Endothelial cell of umbilical vein (primary cell): ENCODE data around the gene ATXN7L1. TPM values are rescaled to one million over a fixed set of nuclear protein-coding genes. Genes with fewer than 3 reads are reported as not detected.

ENCODE experiments used
- BruUV-seq: library from RNA; stranded (reverse); fragments of 400-500 nt; replicated peaks from 2 replicates; lab custom pipeline; 2021; lab: Mats Ljungman, UMichigan
- CTCF ChIA-PET: fragments of 300-600, 350-600 bp; sonication (Branson Sonifier 250); formaldehyde crosslinking; loops from one replicate; lab custom pipeline; 2021; ENCODE audit warnings: antibody characterized with exemption, inconsistent platforms; lab: Charles Lee
- POLR2A ChIA-PET: fragments of 300-600, 350-600 bp; sonication (Branson Sonifier 250); formaldehyde crosslinking; loops from one replicate; lab custom pipeline; 2021; ENCODE audit warnings: antibody characterized with exemption, inconsistent platforms; lab: Charles Lee
- DNase-seq: peaks from one replicate; pipeline ENCODE4 v3.0.0-alpha.2; 2011; ENCODE audit warnings: low read depth, low spot score
- FAIRE-seq: peaks from 2 replicates; lab custom pipeline; 2011; peaks lifted over from hg19 to GRCh38; lab: Jason Lieb, UNC
- H2AFZ ChIP-seq: 2 replicates; pipeline ENCODE4 v1.6.0; 2012; ENCODE audit warnings: low read depth, low read length, control low read depth, inconsistent platforms
- H3K27ac ChIP-seq: 2 replicates; pipeline ENCODE4 v1.5.1; 2011; ENCODE audit warnings: low read depth, mild to moderate bottlenecking, control low read depth, low read length, moderate library complexity; ENCODE audit not compliant: insufficient read depth
- H3K27me3 ChIP-seq, 2 experiments: 2 replicates each; pipeline versions ENCODE4 v1.6.0 to v1.6.1; 2011; ENCODE audit warnings: low read length in 2 of 2, mixed read lengths in 1 of 2; ENCODE audit not compliant: control insufficient read depth in 2 of 2, insufficient read depth in 2 of 2
- H3K36me3 ChIP-seq, 2 experiments: 2 replicates in 1 of 2; 3 replicates in 1 of 2; pipeline ENCODE4 v1.5.1; 2011; ENCODE audit warnings: low read length in 2 of 2, mild to moderate bottlenecking in 1 of 2, moderate library complexity in 1 of 2; ENCODE audit not compliant: control insufficient read depth in 2 of 2, insufficient read depth in 2 of 2; ENCODE audit errors: extremely low read depth in 1 of 2
- H3K4me1 ChIP-seq: 3 replicates; pipeline ENCODE4 v1.5.1; 2011; ENCODE audit warnings: mild to moderate bottlenecking, low read length; ENCODE audit not compliant: control insufficient read depth, insufficient read depth; ENCODE audit errors: extremely low read depth
- H3K4me2 ChIP-seq: 2 replicates; pipeline ENCODE4 v1.6.1; 2011; ENCODE audit warnings: low read length, control low read depth, mixed read lengths; ENCODE audit not compliant: insufficient read depth
- H3K4me3 ChIP-seq, 3 experiments: fragments of 200-600 bp in 1 of 3; sonication (generic), shearing (Covaris generic) in 1 of 3; replicated peaks in 1 of 3; 2 replicates each; pipeline ENCODE4 v1.5.1; 2011 to 2016; ENCODE audit warnings: control low read depth in 3 of 3, low read length in 3 of 3, mild to moderate bottlenecking in 2 of 3, inconsistent platforms in 1 of 3, low read depth in 1 of 3, moderate library complexity in 1 of 3; ENCODE audit not compliant: insufficient read depth in 1 of 3
- H3K79me2 ChIP-seq: 2 replicates; pipeline ENCODE4 v1.6.0; 2012; ENCODE audit warnings: low read length, inconsistent platforms; ENCODE audit not compliant: control insufficient read depth, insufficient read depth
- H3K9ac ChIP-seq: replicated peaks from 2 replicates; pipeline ENCODE3; 2011; ENCODE audit warnings: low read length, control low read depth; ENCODE audit not compliant: insufficient read depth; ENCODE audit errors: extremely low read depth
- H3K9me1 ChIP-seq: replicated peaks from 3 replicates; pipeline ENCODE4 v1.6.0; 2011; ENCODE audit warnings: mild to moderate bottlenecking, low read length; ENCODE audit not compliant: control insufficient read depth, insufficient read depth; ENCODE audit errors: extremely low read depth
- H3K9me3 ChIP-seq: replicated peaks from 2 replicates; pipeline ENCODE4 v1.5.1; 2012; ENCODE audit warnings: low read length, inconsistent platforms; ENCODE audit not compliant: control insufficient read depth, insufficient read depth
- H4K20me1 ChIP-seq: replicated peaks from 2 replicates; pipeline ENCODE3; 2011; ENCODE audit warnings: mild to moderate bottlenecking, low read length; ENCODE audit not compliant: control insufficient read depth, insufficient read depth; ENCODE audit errors: extremely low read depth
- EZH2 ChIP-seq: IDR thresholded peaks from 2 replicates; pipeline ENCODE4 v1.6.1; 2012; ENCODE audit warnings: borderline replicate concordance, low read depth, mild to moderate bottlenecking, moderate library complexity, low read length, inconsistent platforms; ENCODE audit not compliant: severe bottlenecking
- FOS ChIP-seq: IDR thresholded peaks from 2 replicates; pipeline ENCODE4 v1.6.1; 2011; ENCODE audit warnings: mild to moderate bottlenecking, low read length, moderate library complexity, borderline replicate concordance; ENCODE audit not compliant: insufficient read depth
- GATA2 ChIP-seq: IDR thresholded peaks from 2 replicates; pipeline ENCODE4 v1.7.0; 2011; ENCODE audit warnings: low read depth, mild to moderate bottlenecking, moderate library complexity, mixed read lengths, low read length; ENCODE audit not compliant: insufficient read length, insufficient read depth
- JUN ChIP-seq: IDR thresholded peaks from 2 replicates; pipeline ENCODE4 v1.6.1; 2011; ENCODE audit warnings: borderline replicate concordance, low read depth; ENCODE audit not compliant: insufficient read length, insufficient read depth
- MYC ChIP-seq: IDR thresholded peaks from one replicate; pipeline ENCODE4 v1.6.1; 2011; ENCODE audit warnings: mild to moderate bottlenecking, low read depth, low read length
- POLR2A ChIP-seq: IDR thresholded peaks from 2 replicates; pipeline ENCODE4 v1.6.1; 2012; ENCODE audit warnings: low read depth, mild to moderate bottlenecking, control low read depth, low read length
- POLR2AphosphoS5 ChIP-seq: IDR thresholded peaks from 2 replicates; pipeline ENCODE4 v1.6.1; 2012; ENCODE audit warnings: low read depth, mild to moderate bottlenecking, control low read depth, low read length, moderate library complexity; ENCODE audit not compliant: insufficient read depth
- dilution Hi-C: fragments of 300-500 bp; cut with MboI; formaldehyde crosslinking; loops from one replicate; pipeline ENCODE4 v1.15.0; 2019; ENCODE audit warnings: low sequenced_read_pairs; ENCODE audit not compliant: extremely low pct_ligation_motif_present
- intact Hi-C: fragments of 100-400 bp; cut with micrococcal nuclease; formaldehyde crosslinking; loops from one replicate; pipeline ENCODE4 v1.10.0; 2022
- polyA plus RNA-seq, 4 experiments: library from polyadenylated mRNA; depleted of rRNA in 3 of 4; stranded (reverse) in 3 of 4; unstranded in 1 of 4; fragments of >200 nt; gene quantifications; 2 replicates each; pipeline versions ENCODE4 v1.2.1 to v1.2.3, GENCODE V29; 2011 to 2012; ENCODE audit warnings: missing spikeins in 1 of 4
- total RNA-seq: library from RNA; stranded (reverse); gene quantifications from 2 replicates; pipeline ENCODE4 v1.2.3, GENCODE V29; 2021
- TF ChIP-seq, protein P1 (sequence below), 2 donors: IDR thresholded peaks; 1 replicate in 1 of 2; 2 replicates in 1 of 2; pipeline ENCODE4 v1.5.1; 2011; ENCODE audit warnings: low read length in 2 of 2, mild to moderate bottlenecking in 2 of 2, moderate library complexity in 2 of 2, control low read depth in 1 of 2, inconsistent platforms in 1 of 2, low read depth in 1 of 2; ENCODE audit not compliant: insufficient read depth in 1 of 2; ENCODE audit errors: extremely low read depth in 1 of 2
- TF ChIP-seq, protein P2 (sequence below): IDR thresholded peaks from 2 replicates; pipeline ENCODE4 v1.6.1; 2011; ENCODE audit not compliant: insufficient read depth, insufficient read length

The ATXN7L1 gene
- total and polyA plus RNA-seq, 2 donors (not counting 3 experiments of a cell fraction or from before 2014, with no cell fraction given), result 4.6 to 15.6 TPM

DNA sequence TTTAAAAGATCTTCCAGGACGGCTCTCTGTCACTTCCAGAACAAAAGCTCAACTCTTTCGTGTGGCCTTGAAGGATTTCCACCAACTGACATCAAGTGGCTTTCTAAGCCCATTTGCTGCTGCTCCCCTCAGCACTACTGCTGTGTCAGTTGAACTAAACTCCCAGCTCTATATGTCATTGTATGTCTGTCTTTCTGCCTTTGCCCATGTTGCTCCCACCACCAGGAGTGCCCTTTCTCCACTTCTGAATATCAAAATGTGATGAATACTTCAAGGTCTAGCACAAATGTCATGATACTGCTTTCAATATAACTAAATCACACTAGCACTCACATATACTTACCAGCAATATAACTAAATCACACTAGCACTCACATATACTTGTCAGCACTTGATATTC lies 138.3 kb downstream of the ATXN7L1 start:
- no TSS peak for BruUV-seq
- TF ChIP-seq POLR2A (no peak), FOS (no peak), GATA2 (no peak)
- TF ChIP-seq, protein P1, sequence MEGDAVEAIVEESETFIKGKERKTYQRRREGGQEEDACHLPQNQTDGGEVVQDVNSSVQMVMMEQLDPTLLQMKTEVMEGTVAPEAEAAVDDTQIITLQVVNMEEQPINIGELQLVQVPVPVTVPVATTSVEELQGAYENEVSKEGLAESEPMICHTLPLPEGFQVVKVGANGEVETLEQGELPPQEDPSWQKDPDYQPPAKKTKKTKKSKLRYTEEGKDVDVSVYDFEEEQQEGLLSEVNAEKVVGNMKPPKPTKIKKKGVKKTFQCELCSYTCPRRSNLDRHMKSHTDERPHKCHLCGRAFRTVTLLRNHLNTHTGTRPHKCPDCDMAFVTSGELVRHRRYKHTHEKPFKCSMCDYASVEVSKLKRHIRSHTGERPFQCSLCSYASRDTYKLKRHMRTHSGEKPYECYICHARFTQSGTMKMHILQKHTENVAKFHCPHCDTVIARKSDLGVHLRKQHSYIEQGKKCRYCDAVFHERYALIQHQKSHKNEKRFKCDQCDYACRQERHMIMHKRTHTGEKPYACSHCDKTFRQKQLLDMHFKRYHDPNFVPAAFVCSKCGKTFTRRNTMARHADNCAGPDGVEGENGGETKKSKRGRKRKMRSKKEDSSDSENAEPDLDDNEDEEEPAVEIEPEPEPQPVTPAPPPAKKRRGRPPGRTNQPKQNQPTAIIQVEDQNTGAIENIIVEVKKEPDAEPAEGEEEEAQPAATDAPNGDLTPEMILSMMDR (IDR thresholded peaks at IDR 0.05; ENCODE audit: extremely low read depth in 1 of 2, insufficient read depth in 1 of 2, low read depth in 1 of 2, low read length in 2 of 2), result no peak
- TF ChIP-seq, protein P2, sequence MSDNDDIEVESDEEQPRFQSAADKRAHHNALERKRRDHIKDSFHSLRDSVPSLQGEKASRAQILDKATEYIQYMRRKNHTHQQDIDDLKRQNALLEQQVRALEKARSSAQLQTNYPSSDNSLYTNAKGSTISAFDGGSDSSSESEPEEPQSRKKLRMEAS, result no peak
- Histone ChIP-seq H3K9ac (no peak overlapping the region), H3K27ac (no peak overlapping the region), H3K9me1 (no peaks in the 10 kb centered on the region), H3K79me2 (no peaks in the 10 kb centered on the region), H3K4me2 (no peak overlapping the region), H3K27me3 (no peaks in the 10 kb centered on the region), H3K4me3 (no peak overlapping the region), H3K9me3 (no peaks in the 10 kb centered on the region), H2AFZ (no peak overlapping the region), H3K4me1 (no peaks in the 10 kb centered on the region), H3K36me3 (no peaks in the 10 kb centered on the region), H4K20me1 (no peaks in the 10 kb centered on the region)
- POLR2A ChIA-PET, result no interaction called here
- FAIRE-seq, result no peak
- CTCF ChIA-PET, result interaction anchor here (1.0 to 1.7 kb wide), 4 partner anchors 15 to 302 kb away, joined by 3 to 5 read pairs (median 3); no protein-coding TSS in a partner anchor
- dilution Hi-C loops (no loop called here), intact Hi-C loops (no loop called here)
- DNase-seq, result no peak

DNA sequence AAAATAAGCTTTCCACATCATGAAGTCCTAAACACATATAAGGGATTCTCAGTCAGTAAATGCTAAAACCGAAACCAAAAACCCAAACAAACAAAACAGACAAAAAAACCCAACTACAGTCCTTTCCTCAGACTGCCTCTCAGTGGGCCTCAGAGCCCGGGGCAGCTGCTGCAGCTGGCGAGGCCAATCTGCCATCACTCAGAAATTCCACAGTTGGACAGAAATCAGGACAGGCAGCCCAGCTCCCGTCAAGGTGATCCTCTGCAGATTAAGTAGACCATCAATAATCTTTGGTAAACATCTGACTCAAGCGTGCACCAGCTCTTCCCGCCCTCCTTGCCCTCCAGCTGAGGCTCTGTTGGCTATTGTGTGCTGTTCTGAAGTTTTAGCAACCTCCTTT lies 142.2 kb downstream of the ATXN7L1 start:
- no peak overlapping the region for H2AFZ ChIP-seq
- no peaks in the 10 kb centered on the region for H3K9me1 ChIP-seq
- FAIRE-seq (no peak), DNase-seq (no peak)
- no peaks in the 10 kb centered on the region for H3K27me3 ChIP-seq
- no peaks in the 10 kb centered on the region for H3K9me3 ChIP-seq
- POLR2A ChIA-PET, result no interaction called here
- no peak overlapping the region for H3K27ac ChIP-seq
- CTCF ChIA-PET, result interaction anchor here (1.5 to 1.8 kb wide), 2 partner anchors 9 to 25 kb away, joined by 3 to 5 read pairs; no protein-coding TSS in a partner anchor
- H3K4me2 ChIP-seq, result no peak overlapping the region
- H3K79me2 ChIP-seq, result no peaks in the 10 kb centered on the region
- H3K4me1 ChIP-seq, result no peaks in the 10 kb centered on the region
- TF ChIP-seq EZH2, result no peak
- no peak for TF ChIP-seq GATA2
- no peak for TF ChIP-seq JUN
- TF ChIP-seq, protein P1 (IDR thresholded peaks at IDR 0.05; ENCODE audit: extremely low read depth in 1 of 2, insufficient read depth in 1 of 2, low read depth in 1 of 2, low read length in 2 of 2), result no peak
- TF ChIP-seq POLR2A, result no peak
- TF ChIP-seq, protein P2, result no peak
- TF ChIP-seq FOS, result no peak
- no peak for TF ChIP-seq POLR2AphosphoS5
- TF ChIP-seq MYC, result no peak
- intact Hi-C loops (no loop called here), dilution Hi-C loops (no loop called here)
- H3K4me3 ChIP-seq, result no peak overlapping the region
- BruUV-seq, result no TSS peak
- no peaks in the 10 kb centered on the region for H3K36me3 ChIP-seq
- no peaks in the 10 kb centered on the region for H4K20me1 ChIP-seq
- no peak overlapping the region for H3K9ac ChIP-seq
